Measurements from ENCODE around the gene ABHD14A.

The ABHD14A gene

GRCh38 chr3:51941463-51941797 is 33.4 kb upstream of the ABHD14A start:
- no peak for DNase-seq

- DNase-seq = peak; percentile 100
These were observed 32.9 kb upstream of the ABHD14A start, which contains the start of the genes PARP3 and RRP9 for GRCh38 chr3:51941798-51942602. PARP3 (plus strand) TSS chr3:51942363; CDS start chr3:51943356, 993 bp downstream. RRP9 (minus strand) TSS chr3:51941904; CDS start chr3:51941867, 37 bp downstream.

GRCh38 chr3:51942603-51943450 is 32.0 kb upstream of the ABHD14A start:
- DNase-seq = peak; percentile 35 to 51

- DNase-seq = no peak
These were observed 31.1 kb upstream of the ABHD14A start for GRCh38 chr3:51943451-51944391.

- no peak for DNase-seq
These were observed 30.3 kb upstream of the ABHD14A start for GRCh38 chr3:51944451-51945021.

- DNase-seq = no peak
These were observed 29.6 kb upstream of the ABHD14A start for GRCh38 chr3:51945031-51945840.

- DNase-seq = no peak
These were observed 28.7 kb upstream of the ABHD14A start for GRCh38 chr3:51945926-51946705.

- DNase-seq = no peak
These were observed 28.1 kb upstream of the ABHD14A start for GRCh38 chr3:51946796-51947195.

GRCh38 chr3:51947215-51947900 is 27.5 kb upstream of the ABHD14A start:
- no peak for DNase-seq

- DNase-seq = no peak
These were observed 26.8 kb upstream of the ABHD14A start for GRCh38 chr3:51948016-51948580.

GRCh38 chr3:51949121-51949520 is 25.7 kb upstream of the ABHD14A start:
- no peak for DNase-seq

- DNase-seq = no peak
These were observed 24.0 kb upstream of the ABHD14A start for GRCh38 chr3:51950899-51951298.

GRCh38 chr3:51953445-51953844 is 21.4 kb upstream of the ABHD14A start:
- peak; percentile 78 to 79 for DNase-seq

GRCh38 chr3:51954105-51954504 is 20.8 kb upstream of the ABHD14A start:
- DNase-seq = peak; percentile 54 to 59

- no peak for DNase-seq
These were observed 20.2 kb upstream of the ABHD14A start for GRCh38 chr3:51954713-51955112.

GRCh38 chr3:51955175-51955892 is 19.5 kb upstream of the ABHD14A start, which contains the start of gene GPR62:
GPR62 (plus strand) TSS chr3:51955381; CDS start chr3:51955653, 272 bp downstream.
- no peak for DNase-seq

- peak in 1 of 2 donors; percentile 21 for DNase-seq
These were observed 18.7 kb upstream of the ABHD14A start for GRCh38 chr3:51955893-51956770.

All from inflammatory macrophage (primary cell).